Epidermal melanocyte (primary cell): Measurements from ENCODE around the gene ZC3H4.

ENCODE experiments used
- DNase-seq: peaks from one replicate; pipeline ENCODE4 v3.0.0; 2011; ENCODE audit warnings: low spot score; ENCODE audit not compliant: insufficient read length

Gene ZC3H4

GRCh38 chr19:47021536-47022139 lies 91.9 kb downstream of the ZC3H4 start:
- no peak for DNase-seq

- no peak for DNase-seq
Measured at GRCh38 chr19:47020992-47021496, 92.5 kb downstream of the ZC3H4 start.

GRCh38 chr19:47020132-47020805 lies 93.3 kb downstream of the ZC3H4 start:
- DNase-seq, result no peak

GRCh38 chr19:47019431-47020041 lies 94.0 kb downstream of the ZC3H4 start, which contains the start of gene NPAS1:
NPAS1 (plus strand) TSS chr19:47019837; CDS start chr19:47021048, 1,211 bp downstream.
- no peak for DNase-seq

GRCh38 chr19:47018923-47019322 lies 94.7 kb downstream of the ZC3H4 start:
- DNase-seq, result no peak
